ENCODE measurements around the gene PDZRN4.

Gene PDZRN4

GRCh38 chr12:41193311-41193710 lies 5.2 kb downstream of the PDZRN4 start:
- H3K4me1 ChIP-seq (ENCODE audit: insufficient read depth, insufficient read length): no peaks in the 10 kb centered on the region
- no peak overlapping the region for H3K9ac ChIP-seq (ENCODE audit: insufficient read length, low read depth)
- no peaks in the 10 kb centered on the region for H3K9me3 ChIP-seq (ENCODE audit: insufficient read depth, low read length)
- TF ChIP-seq YY1 (IDR thresholded peaks at IDR 0.05; ENCODE audit: insufficient read depth, insufficient read length) (no peak), ZNF274 (IDR thresholded peaks at IDR 0.05; ENCODE audit: low read depth, low read length) (no peak), SUZ12 (IDR thresholded peaks at IDR 0.05; ENCODE audit: extremely low read depth, insufficient read depth, insufficient read length) (no peak)
- H3K4me3 ChIP-seq (ENCODE audit: insufficient read length, low read depth): no peak overlapping the region
- no peak for DNase-seq (ENCODE audit: low read depth, low spot score)
- no peaks in the 10 kb centered on the region for H3K36me3 ChIP-seq (ENCODE audit: insufficient read depth, insufficient read length, low read length)
- H3K27me3 ChIP-seq (ENCODE audit: insufficient read depth, insufficient read length): peaks cover 30% of the 10 kb centered on the region

- H3K4me1 ChIP-seq (ENCODE audit: insufficient read depth, insufficient read length): no peaks in the 10 kb centered on the region
- DNase-seq (ENCODE audit: low read depth, low spot score): no peak
- H3K36me3 ChIP-seq (ENCODE audit: insufficient read depth, insufficient read length, low read length): no peaks in the 10 kb centered on the region
- TF ChIP-seq ZNF274 (IDR thresholded peaks at IDR 0.05; ENCODE audit: low read depth, low read length) (no peak), SUZ12 (IDR thresholded peaks at IDR 0.05; ENCODE audit: extremely low read depth, insufficient read depth, insufficient read length) (no peak)
- H3K27me3 ChIP-seq (ENCODE audit: insufficient read depth, insufficient read length): no peaks in the 10 kb centered on the region
- no peak overlapping the region for H3K4me3 ChIP-seq (ENCODE audit: insufficient read length, low read depth)
- no peaks in the 10 kb centered on the region for H3K9me3 ChIP-seq (ENCODE audit: insufficient read depth, low read length)
- no peak overlapping the region for H3K9ac ChIP-seq (ENCODE audit: insufficient read length, low read depth)
Observed at GRCh38 chr12:41202051-41202450, 13.9 kb downstream of the PDZRN4 start.

- H3K4me1 ChIP-seq (ENCODE audit: insufficient read depth, insufficient read length): no peaks in the 10 kb centered on the region
- no peaks in the 10 kb centered on the region for H3K9me3 ChIP-seq (ENCODE audit: insufficient read depth, low read length)
- H3K9ac ChIP-seq (ENCODE audit: insufficient read length, low read depth): no peak overlapping the region
- no peaks in the 10 kb centered on the region for H3K36me3 ChIP-seq (ENCODE audit: insufficient read depth, insufficient read length, low read length)
- no peak overlapping the region for H3K4me3 ChIP-seq (ENCODE audit: insufficient read length, low read depth)
- DNase-seq (ENCODE audit: low read depth, low spot score): no peak
- H3K27me3 ChIP-seq (ENCODE audit: insufficient read depth, insufficient read length): no peaks in the 10 kb centered on the region
- TF ChIP-seq SUZ12 (IDR thresholded peaks at IDR 0.05; ENCODE audit: extremely low read depth, insufficient read depth, insufficient read length) (no peak), ZNF274 (IDR thresholded peaks at IDR 0.05; ENCODE audit: low read depth, low read length) (no peak), YY1 (IDR thresholded peaks at IDR 0.05; ENCODE audit: insufficient read depth, insufficient read length) (no peak)
Observed at GRCh38 chr12:41205070-41205709, 17.1 kb downstream of the PDZRN4 start.

GRCh38 chr12:41206298-41206697 lies 18.2 kb downstream of the PDZRN4 start:
- no peaks in the 10 kb centered on the region for H3K27me3 ChIP-seq (ENCODE audit: insufficient read depth, insufficient read length)
- no peak for DNase-seq (ENCODE audit: low read depth, low spot score)
- no peak overlapping the region for H3K4me3 ChIP-seq (ENCODE audit: insufficient read length, low read depth)
- no peaks in the 10 kb centered on the region for H3K9me3 ChIP-seq (ENCODE audit: insufficient read depth, low read length)
- TF ChIP-seq YY1 (IDR thresholded peaks at IDR 0.05; ENCODE audit: insufficient read depth, insufficient read length) (no peak), ZNF274 (IDR thresholded peaks at IDR 0.05; ENCODE audit: low read depth, low read length) (no peak), SUZ12 (IDR thresholded peaks at IDR 0.05; ENCODE audit: extremely low read depth, insufficient read depth, insufficient read length) (no peak)
- H3K9ac ChIP-seq (ENCODE audit: insufficient read length, low read depth): no peak overlapping the region
- H3K36me3 ChIP-seq (ENCODE audit: insufficient read depth, insufficient read length, low read length): no peaks in the 10 kb centered on the region
- H3K4me1 ChIP-seq (ENCODE audit: insufficient read depth, insufficient read length): no peaks in the 10 kb centered on the region

- TF ChIP-seq SUZ12 (IDR thresholded peaks at IDR 0.05; ENCODE audit: extremely low read depth, insufficient read depth, insufficient read length) (no peak), YY1 (IDR thresholded peaks at IDR 0.05; ENCODE audit: insufficient read depth, insufficient read length) (no peak), ZNF274 (IDR thresholded peaks at IDR 0.05; ENCODE audit: low read depth, low read length) (no peak)
- no peak overlapping the region for H3K4me3 ChIP-seq (ENCODE audit: insufficient read length, low read depth)
- H3K9me3 ChIP-seq (ENCODE audit: insufficient read depth, low read length): no peaks in the 10 kb centered on the region
- H3K9ac ChIP-seq (ENCODE audit: insufficient read length, low read depth): no peak overlapping the region
- DNase-seq (ENCODE audit: low read depth, low spot score): no peak
- no peaks in the 10 kb centered on the region for H3K36me3 ChIP-seq (ENCODE audit: insufficient read depth, insufficient read length, low read length)
- no peaks in the 10 kb centered on the region for H3K27me3 ChIP-seq (ENCODE audit: insufficient read depth, insufficient read length)
- H3K4me1 ChIP-seq (ENCODE audit: insufficient read depth, insufficient read length): no peaks in the 10 kb centered on the region
Observed at GRCh38 chr12:41211448-41211847, 23.3 kb downstream of the PDZRN4 start.

- no peaks in the 10 kb centered on the region for H3K27me3 ChIP-seq (ENCODE audit: insufficient read depth, insufficient read length)
- no peak for DNase-seq (ENCODE audit: low read depth, low spot score)
- H3K36me3 ChIP-seq (ENCODE audit: insufficient read depth, insufficient read length, low read length): no peaks in the 10 kb centered on the region
- H3K4me3 ChIP-seq (ENCODE audit: insufficient read length, low read depth): no peak overlapping the region
- TF ChIP-seq ZNF274 (IDR thresholded peaks at IDR 0.05; ENCODE audit: low read depth, low read length) (no peak), YY1 (IDR thresholded peaks at IDR 0.05; ENCODE audit: insufficient read depth, insufficient read length) (no peak)
- no peaks in the 10 kb centered on the region for H3K4me1 ChIP-seq (ENCODE audit: insufficient read depth, insufficient read length)
- H3K9ac ChIP-seq (ENCODE audit: insufficient read length, low read depth): no peak overlapping the region
- no peaks in the 10 kb centered on the region for H3K9me3 ChIP-seq (ENCODE audit: insufficient read depth, low read length)
Observed at GRCh38 chr12:41212625-41213024, 24.5 kb downstream of the PDZRN4 start.

- TF ChIP-seq ZNF274 (IDR thresholded peaks at IDR 0.05; ENCODE audit: low read depth, low read length) (no peak), SUZ12 (IDR thresholded peaks at IDR 0.05; ENCODE audit: extremely low read depth, insufficient read depth, insufficient read length) (no peak), YY1 (IDR thresholded peaks at IDR 0.05; ENCODE audit: insufficient read depth, insufficient read length) (no peak)
- no peaks in the 10 kb centered on the region for H3K4me1 ChIP-seq (ENCODE audit: insufficient read depth, insufficient read length)
- no peak overlapping the region for H3K4me3 ChIP-seq (ENCODE audit: insufficient read length, low read depth)
- no peaks in the 10 kb centered on the region for H3K9me3 ChIP-seq (ENCODE audit: insufficient read depth, low read length)
- no peaks in the 10 kb centered on the region for H3K36me3 ChIP-seq (ENCODE audit: insufficient read depth, insufficient read length, low read length)
- DNase-seq (ENCODE audit: low read depth, low spot score): no peak
- H3K9ac ChIP-seq (ENCODE audit: insufficient read length, low read depth): no peak overlapping the region
- no peaks in the 10 kb centered on the region for H3K27me3 ChIP-seq (ENCODE audit: insufficient read depth, insufficient read length)
Observed at GRCh38 chr12:41213107-41213506, 25.0 kb downstream of the PDZRN4 start.
